DOHH2 (cell line): Measurements from ENCODE around the gene MAPK4.
"Not testable (repeated sequence)": the region's sequence is repeated elsewhere in the genome, so short reads cannot be mapped to it uniquely, and the experiment has no call there.

ENCODE experiments used
- CTCF ChIP-seq: fragments of 200-600 bp; sonication (generic); IDR thresholded peaks from one replicate; pipeline ENCODE4 v1.5.1; 2014; ENCODE audit warnings: antibody characterized with exemption, mild to moderate bottlenecking, low read depth, low read length; ENCODE audit not compliant: poor library complexity, severe bottlenecking
- EZH2phosphoT487 ChIP-seq: fragments of 200-600 bp; sonication (generic); IDR thresholded peaks from 2 replicates; pipeline ENCODE4 v1.6.1; 2017; ENCODE audit warnings: borderline replicate concordance, mild to moderate bottlenecking, antibody characterized with exemption, low read length, moderate library complexity, mixed read lengths

- TF ChIP-seq CTCF, EZH2phosphoT487: not testable (repeated sequence)
Measured at GRCh38 chr18:50551651-50552050, 8.2 kb upstream of the MAPK4 start.
